ENCODE measurements around the gene PIK3AP1. TPM values are rescaled to one million over a fixed set of nuclear protein-coding genes. Genes with fewer than 3 reads are reported as not detected.

PIK3AP1 gene
- total and polyA plus RNA-seq, 2 of the 13 experiments (the other 11 are each of a cell fraction or from before 2014, with no cell fraction given), result 3.6 to 13.8 TPM

DNA sequence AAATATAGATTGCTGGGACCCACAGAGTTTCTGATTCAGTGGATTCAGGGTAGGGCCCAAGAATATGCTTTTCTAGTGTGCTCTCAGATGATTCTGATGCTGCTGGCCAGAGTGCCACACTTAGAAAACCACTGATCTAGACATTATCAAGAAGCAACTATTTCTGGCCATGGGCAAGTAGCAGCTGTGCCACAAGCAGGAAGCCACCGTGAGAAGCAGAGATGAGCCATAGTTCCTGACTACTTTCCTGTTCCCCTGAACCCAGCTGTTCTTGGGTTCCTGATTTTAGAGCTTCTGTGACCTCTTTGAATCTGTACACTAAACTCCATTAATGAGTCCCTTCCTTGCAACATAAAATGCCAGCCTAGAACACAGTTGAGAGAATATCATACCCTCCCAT lies 38.1 kb upstream of the PIK3AP1 start:
- FAIRE-seq, result no peak
- in situ Hi-C loops (cut with HindIII; ENCODE audit: extremely low pct_ligation_motif_present, low pct_unique_long_range_greater_than_20kb), result no loop called here

More for the DNA sequence above, 38.1 kb upstream of the PIK3AP1 start:
- Histone ChIP-seq H3K36me3 (replicated peaks in 1 of 2; ENCODE audit: control insufficient read depth in 1 of 2, insufficient read depth in 2 of 2, low read length in 2 of 2) (no peaks in the 10 kb centered on the region), H3K4me1 (ENCODE audit: insufficient read depth, low read length) (no peaks in the 10 kb centered on the region), H2AFZ (ENCODE audit: low read length) (no peak overlapping the region), H3K27me3 (ENCODE audit: control insufficient read depth in 1 of 2, insufficient read depth in 2 of 2, low read length in 2 of 2) (no peaks in the 10 kb centered on the region), H4K20me1 (ENCODE audit: insufficient read depth, low read length) (no peaks in the 10 kb centered on the region), H3K9me3 (ENCODE audit: low read length) (no peaks in the 10 kb centered on the region), H3K4me2 (ENCODE audit: low read depth, low read length) (no peak overlapping the region), H3K79me2 (ENCODE audit: insufficient read depth, low read length) (no peaks in the 10 kb centered on the region), H3K9ac (ENCODE audit: insufficient read depth, low read depth, low read length) (no peak overlapping the region), H3K27ac (ENCODE audit: extremely low read length, insufficient read depth, low read length) (no peak overlapping the region), H3K4me3 (replicated peaks in 1 of 3; ENCODE audit: insufficient read depth in 1 of 3, low read depth in 2 of 3, low read length in 3 of 3) (no peak overlapping the region)
- CTCF ChIA-PET (ENCODE audit: low intra/inter-chr PET ratio, low total read pairs), result no interaction called here
- intact Hi-C loops (cut with micrococcal nuclease; ENCODE audit: unreplicated experiment), result no loop called here
- DNase-seq (ENCODE audit: low spot score) (no peak), ATAC-seq (no peak)
- TF ChIP-seq, protein P1, sequence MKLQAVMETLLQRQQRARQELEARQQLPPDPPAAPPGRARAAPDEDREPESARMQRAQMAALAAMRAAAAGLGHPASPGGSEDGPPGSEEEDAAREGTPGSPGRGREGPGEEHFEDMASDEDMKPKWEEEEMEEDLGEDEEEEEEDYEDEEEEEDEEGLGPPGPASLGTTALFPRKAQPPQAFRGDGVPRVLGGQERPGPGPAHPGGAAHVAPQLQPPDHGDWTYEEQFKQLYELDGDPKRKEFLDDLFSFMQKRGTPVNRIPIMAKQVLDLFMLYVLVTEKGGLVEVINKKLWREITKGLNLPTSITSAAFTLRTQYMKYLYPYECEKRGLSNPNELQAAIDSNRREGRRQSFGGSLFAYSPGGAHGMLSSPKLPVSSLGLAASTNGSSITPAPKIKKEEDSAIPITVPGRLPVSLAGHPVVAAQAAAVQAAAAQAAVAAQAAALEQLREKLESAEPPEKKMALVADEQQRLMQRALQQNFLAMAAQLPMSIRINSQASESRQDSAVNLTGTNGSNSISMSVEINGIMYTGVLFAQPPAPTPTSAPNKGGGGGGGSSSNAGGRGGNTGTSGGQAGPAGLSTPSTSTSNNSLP (IDR thresholded peaks at IDR 0.05; ENCODE audit: low read depth, low read length), result no peak
- no peak for TF ChIP-seq RFX3 (CRISPR knock-in tag; IDR thresholded peaks at IDR 0.05)
- no peak for TF ChIP-seq PAX8 (CRISPR knock-in tag; IDR thresholded peaks at IDR 0.05; ENCODE audit: borderline replicate concordance)
- TF ChIP-seq, protein P2, sequence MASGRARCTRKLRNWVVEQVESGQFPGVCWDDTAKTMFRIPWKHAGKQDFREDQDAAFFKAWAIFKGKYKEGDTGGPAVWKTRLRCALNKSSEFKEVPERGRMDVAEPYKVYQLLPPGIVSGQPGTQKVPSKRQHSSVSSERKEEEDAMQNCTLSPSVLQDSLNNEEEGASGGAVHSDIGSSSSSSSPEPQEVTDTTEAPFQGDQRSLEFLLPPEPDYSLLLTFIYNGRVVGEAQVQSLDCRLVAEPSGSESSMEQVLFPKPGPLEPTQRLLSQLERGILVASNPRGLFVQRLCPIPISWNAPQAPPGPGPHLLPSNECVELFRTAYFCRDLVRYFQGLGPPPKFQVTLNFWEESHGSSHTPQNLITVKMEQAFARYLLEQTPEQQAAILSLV (CRISPR knock-in tag; IDR thresholded peaks at IDR 0.05; ENCODE audit: borderline replicate concordance), result no peak
- TF ChIP-seq, protein P3, sequence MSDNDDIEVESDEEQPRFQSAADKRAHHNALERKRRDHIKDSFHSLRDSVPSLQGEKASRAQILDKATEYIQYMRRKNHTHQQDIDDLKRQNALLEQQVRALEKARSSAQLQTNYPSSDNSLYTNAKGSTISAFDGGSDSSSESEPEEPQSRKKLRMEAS (IDR thresholded peaks at IDR 0.05), result no peak
- TF ChIP-seq SMC3 (IDR thresholded peaks at IDR 0.05; ENCODE audit: low read length), result no peak
- TF ChIP-seq, protein P4, sequence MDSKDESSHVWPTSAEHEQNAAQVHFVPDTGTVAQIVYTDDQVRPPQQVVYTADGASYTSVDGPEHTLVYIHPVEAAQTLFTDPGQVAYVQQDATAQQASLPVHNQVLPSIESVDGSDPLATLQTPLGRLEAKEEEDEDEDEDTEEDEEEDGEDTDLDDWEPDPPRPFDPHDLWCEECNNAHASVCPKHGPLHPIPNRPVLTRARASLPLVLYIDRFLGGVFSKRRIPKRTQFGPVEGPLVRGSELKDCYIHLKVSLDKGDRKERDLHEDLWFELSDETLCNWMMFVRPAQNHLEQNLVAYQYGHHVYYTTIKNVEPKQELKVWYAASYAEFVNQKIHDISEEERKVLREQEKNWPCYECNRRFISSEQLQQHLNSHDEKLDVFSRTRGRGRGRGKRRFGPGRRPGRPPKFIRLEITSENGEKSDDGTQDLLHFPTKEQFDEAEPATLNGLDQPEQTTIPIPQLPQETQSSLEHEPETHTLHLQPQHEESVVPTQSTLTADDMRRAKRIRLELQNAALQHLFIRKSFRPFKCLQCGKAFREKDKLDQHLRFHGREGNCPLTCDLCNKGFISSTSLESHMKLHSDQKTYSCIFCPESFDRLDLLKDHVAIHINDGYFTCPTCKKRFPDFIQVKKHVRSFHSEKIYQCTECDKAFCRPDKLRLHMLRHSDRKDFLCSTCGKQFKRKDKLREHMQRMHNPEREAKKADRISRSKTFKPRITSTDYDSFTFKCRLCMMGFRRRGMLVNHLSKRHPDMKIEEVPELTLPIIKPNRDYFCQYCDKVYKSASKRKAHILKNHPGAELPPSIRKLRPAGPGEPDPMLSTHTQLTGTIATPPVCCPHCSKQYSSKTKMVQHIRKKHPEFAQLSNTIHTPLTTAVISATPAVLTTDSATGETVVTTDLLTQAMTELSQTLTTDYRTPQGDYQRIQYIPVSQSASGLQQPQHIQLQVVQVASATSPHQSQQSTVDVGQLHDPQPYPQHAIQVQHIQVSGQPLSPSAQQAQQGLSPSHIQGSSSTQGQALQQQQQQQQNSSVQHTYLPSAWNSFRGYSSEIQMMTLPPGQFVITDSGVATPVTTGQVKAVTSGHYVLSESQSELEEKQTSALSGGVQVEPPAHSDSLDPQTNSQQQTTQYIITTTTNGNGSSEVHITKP (CRISPR knock-in tag; IDR thresholded peaks at IDR 0.05; ENCODE audit: low read depth), result no peak
- no peak for TF ChIP-seq SSRP1 (CRISPR knock-in tag; IDR thresholded peaks at IDR 0.05)
- TF ChIP-seq, protein P5, sequence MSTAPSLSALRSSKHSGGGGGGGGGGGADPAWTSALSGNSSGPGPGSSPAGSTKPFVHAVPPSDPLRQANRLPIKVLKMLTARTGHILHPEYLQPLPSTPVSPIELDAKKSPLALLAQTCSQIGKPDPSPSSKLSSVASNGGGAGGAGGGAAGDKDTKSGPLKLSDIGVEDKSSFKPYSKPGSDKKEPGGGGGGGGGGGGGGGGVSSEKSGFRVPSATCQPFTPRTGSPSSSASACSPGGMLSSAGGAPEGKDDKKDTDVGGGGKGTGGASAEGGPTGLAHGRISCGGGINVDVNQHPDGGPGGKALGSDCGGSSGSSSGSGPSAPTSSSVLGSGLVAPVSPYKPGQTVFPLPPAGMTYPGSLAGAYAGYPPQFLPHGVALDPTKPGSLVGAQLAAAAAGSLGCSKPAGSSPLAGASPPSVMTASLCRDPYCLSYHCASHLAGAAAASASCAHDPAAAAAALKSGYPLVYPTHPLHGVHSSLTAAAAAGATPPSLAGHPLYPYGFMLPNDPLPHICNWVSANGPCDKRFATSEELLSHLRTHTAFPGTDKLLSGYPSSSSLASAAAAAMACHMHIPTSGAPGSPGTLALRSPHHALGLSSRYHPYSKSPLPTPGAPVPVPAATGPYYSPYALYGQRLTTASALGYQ (CRISPR knock-in tag; IDR thresholded peaks at IDR 0.05), result no peak
- no peak for TF ChIP-seq CEBPG (CRISPR knock-in tag; IDR thresholded peaks at IDR 0.05)
- TF ChIP-seq NAIF1 (CRISPR knock-in tag; IDR thresholded peaks at IDR 0.05; ENCODE audit: borderline replicate concordance), result no peak
- no peak for TF ChIP-seq ZNF629 (CRISPR knock-in tag; conservative IDR thresholded peaks at IDR 0.05)
- TF ChIP-seq CHD4 (IDR thresholded peaks at IDR 0.05; ENCODE audit: borderline replicate concordance, low read length), result no peak
- TF ChIP-seq SAP130 (CRISPR knock-in tag; IDR thresholded peaks at IDR 0.05; ENCODE audit: low read depth), result no peak
- POLR2A ChIA-PET, result no interaction called here
- BruUV-seq (replicated peaks), result no TSS peak
- 100% methylated on average over 1 of the region's 1 CpG for WGBS (ENCODE audit: low lambda C conversion rate)
